ENCODE measurements around the gene PDZD4. TPM values are rescaled to one million over a fixed set of nuclear protein-coding genes. Genes with fewer than 3 reads are reported as not detected.

Gene PDZD4
- total and polyA plus RNA-seq, 5 experiments from 2014 or later, result 0.31 to 1.5 (median 0.53) TPM; not detected in 1

GRCh38 chrX:153812220-153812619 is 18.1 kb downstream of the PDZD4 start:
- Mint-ChIP-seq H3K4me3 (no peak overlapping the region), H3K4me1 (peaks cover 11 to 18% (median 15%) of the 10 kb centered on the region in 4 donors), H3K27me3 (no peaks in the 10 kb centered on the region), H3K9me3 (no peaks in the 10 kb centered on the region), H3K27ac (no peak overlapping the region), H3K36me3 (no peaks in the 10 kb centered on the region)
- POLR2A ChIA-PET, result no interaction called here
- ATAC-seq, result no peak
- DNase-seq, result no peak

DNA sequence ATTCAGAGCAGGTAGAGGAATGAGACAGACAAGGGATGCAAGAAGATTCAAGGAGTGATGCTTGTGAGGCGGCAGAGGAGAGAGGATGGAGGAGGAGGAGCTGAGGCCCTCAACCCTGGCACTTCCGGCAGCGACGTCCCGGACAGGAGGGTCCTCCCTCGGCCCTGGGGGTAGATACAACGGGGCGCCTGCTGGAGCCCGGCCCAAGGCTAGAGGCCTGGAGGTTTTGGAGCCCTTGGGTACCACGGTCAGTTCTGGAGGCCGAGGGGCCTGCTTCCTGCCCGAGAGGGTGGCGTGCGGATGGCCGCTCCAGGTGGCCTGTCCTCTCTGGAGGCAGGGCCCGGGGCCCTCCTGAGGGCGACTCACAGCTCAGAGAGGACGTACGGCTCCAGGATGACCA is 22.4 kb downstream of the PDZD4 start:
- no peaks in the 10 kb centered on the region for H3K9me3 Mint-ChIP-seq
- H3K4me1 Mint-ChIP-seq, result no peaks in the 10 kb centered on the region
- H3K27ac Mint-ChIP-seq, result no peak overlapping the region
- no peaks in the 10 kb centered on the region for H3K27me3 Mint-ChIP-seq
- no peak for DNase-seq
- POLR2A ChIA-PET, result no interaction called here
- ATAC-seq, result no peak
- H3K4me3 Mint-ChIP-seq, result no peak overlapping the region
- H3K36me3 Mint-ChIP-seq, result no peaks in the 10 kb centered on the region

DNA sequence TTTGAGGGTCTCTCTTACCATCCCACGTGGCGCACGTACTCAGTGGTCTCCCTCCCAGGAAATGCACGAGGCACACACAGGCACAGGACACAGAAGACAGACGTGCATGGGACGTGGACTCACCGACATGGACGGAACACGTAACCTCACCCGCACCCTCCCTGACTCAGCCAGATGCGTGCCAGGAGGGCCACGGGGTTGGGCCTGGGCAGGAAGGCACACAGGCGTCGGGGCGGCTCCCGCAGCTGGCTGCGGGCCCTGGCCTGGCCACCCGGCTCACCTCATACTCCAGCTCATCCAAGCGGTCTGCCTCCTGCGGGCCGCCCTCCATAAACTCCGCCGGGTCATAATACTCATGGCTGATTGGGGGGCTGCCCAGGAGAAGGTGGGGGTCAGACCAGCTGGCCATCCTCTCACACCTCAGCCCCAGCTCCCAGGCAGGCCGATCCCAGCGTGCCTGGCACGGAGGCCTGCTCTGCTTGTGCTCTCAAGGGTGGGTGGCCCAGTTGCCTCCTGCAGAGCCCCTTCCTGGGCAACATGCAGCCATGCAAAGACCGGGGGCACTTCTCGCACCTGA is 23.3 kb downstream of the PDZD4 start:
- no peaks in the 10 kb centered on the region for H3K36me3 Mint-ChIP-seq
- H3K9me3 Mint-ChIP-seq, result no peaks in the 10 kb centered on the region
- no peak overlapping the region for H3K4me3 Mint-ChIP-seq
- no peak for ATAC-seq
- H3K27me3 Mint-ChIP-seq, result no peaks in the 10 kb centered on the region
- DNase-seq, result no peak
- no peak overlapping the region for H3K27ac Mint-ChIP-seq
- POLR2A ChIA-PET, result no interaction called here
- peaks cover 0 to 3% (median 0%) of the 10 kb centered on the region in 4 donors for H3K4me1 Mint-ChIP-seq

GRCh38 chrX:153805436-153805835 is 24.9 kb downstream of the PDZD4 start:
- POLR2A ChIA-PET, result interaction anchor here (1.0 kb wide), 1 partner anchor 13 kb away, joined by 4 read pairs; no protein-coding TSS in a partner anchor
- ATAC-seq (no peak), DNase-seq (no peak)
- H3K4me3 Mint-ChIP-seq, result no peak overlapping the region
- H3K9me3 Mint-ChIP-seq, result no peaks in the 10 kb centered on the region
- H3K27ac Mint-ChIP-seq, result peak overlapping the region in 1 of 10 donors; percentile 12
- H3K4me1 Mint-ChIP-seq, result peaks cover 0 to 3% (median 0%) of the 10 kb centered on the region in 4 donors
- H3K36me3 Mint-ChIP-seq, result no peaks in the 10 kb centered on the region
- no peaks in the 10 kb centered on the region for H3K27me3 Mint-ChIP-seq

DNA sequence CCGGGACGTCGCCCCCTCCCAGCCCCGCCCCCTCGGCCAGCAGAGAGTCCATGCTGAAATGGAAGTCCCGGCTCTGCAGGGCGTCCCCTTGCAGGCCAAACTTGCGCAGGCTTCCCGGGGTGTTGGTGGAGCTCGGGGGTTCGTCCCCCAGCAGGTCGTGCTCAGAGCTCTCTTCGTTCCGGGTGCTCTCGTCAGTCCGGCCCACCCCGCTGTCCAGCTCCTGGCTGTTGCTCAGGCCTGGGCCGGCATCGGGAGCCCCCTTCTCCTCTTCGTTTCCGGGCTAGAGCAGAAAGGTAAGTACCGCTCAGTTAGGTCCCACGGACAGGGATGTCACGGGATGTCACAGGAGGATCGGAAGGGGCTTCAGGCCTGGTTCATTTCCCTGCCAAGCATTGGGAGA is 25.7 kb downstream of the PDZD4 start:
- POLR2A ChIA-PET, result no interaction called here
- H3K27me3 Mint-ChIP-seq, result no peaks in the 10 kb centered on the region
- peaks cover 0 to 3% (median 0%) of the 10 kb centered on the region in 4 donors for H3K4me1 Mint-ChIP-seq
- H3K4me3 Mint-ChIP-seq, result no peak overlapping the region
- no peak for DNase-seq
- no peak for ATAC-seq
- no peaks in the 10 kb centered on the region for H3K36me3 Mint-ChIP-seq
- H3K9me3 Mint-ChIP-seq, result no peaks in the 10 kb centered on the region
- H3K27ac Mint-ChIP-seq, result no peak overlapping the region

GRCh38 chrX:153804100-153804595 is 26.2 kb downstream of the PDZD4 start:
- ATAC-seq (no peak), DNase-seq (no peak)
- H3K27ac Mint-ChIP-seq, result no peak overlapping the region
- peaks cover 0 to 3% (median 0%) of the 10 kb centered on the region in 4 donors for H3K4me1 Mint-ChIP-seq
- H3K36me3 Mint-ChIP-seq, result no peaks in the 10 kb centered on the region
- no peaks in the 10 kb centered on the region for H3K27me3 Mint-ChIP-seq
- H3K9me3 Mint-ChIP-seq, result no peaks in the 10 kb centered on the region
- H3K4me3 Mint-ChIP-seq, result no peak overlapping the region
- POLR2A ChIA-PET, result no interaction called here

GRCh38 chrX:153803211-153804099 is 26.9 kb downstream of the PDZD4 start:
- no peak for ATAC-seq
- H3K9me3 Mint-ChIP-seq, result no peaks in the 10 kb centered on the region
- no peak overlapping the region for H3K27ac Mint-ChIP-seq
- peaks cover 0 to 4% (median 0%) of the 10 kb centered on the region in 3 donors for H3K36me3 Mint-ChIP-seq
- no peak for DNase-seq
- H3K4me1 Mint-ChIP-seq, result peaks cover 0 to 3% (median 0%) of the 10 kb centered on the region in 4 donors
- H3K27me3 Mint-ChIP-seq, result no peaks in the 10 kb centered on the region
- POLR2A ChIA-PET, result no interaction called here
- no peak overlapping the region for H3K4me3 Mint-ChIP-seq

DNA sequence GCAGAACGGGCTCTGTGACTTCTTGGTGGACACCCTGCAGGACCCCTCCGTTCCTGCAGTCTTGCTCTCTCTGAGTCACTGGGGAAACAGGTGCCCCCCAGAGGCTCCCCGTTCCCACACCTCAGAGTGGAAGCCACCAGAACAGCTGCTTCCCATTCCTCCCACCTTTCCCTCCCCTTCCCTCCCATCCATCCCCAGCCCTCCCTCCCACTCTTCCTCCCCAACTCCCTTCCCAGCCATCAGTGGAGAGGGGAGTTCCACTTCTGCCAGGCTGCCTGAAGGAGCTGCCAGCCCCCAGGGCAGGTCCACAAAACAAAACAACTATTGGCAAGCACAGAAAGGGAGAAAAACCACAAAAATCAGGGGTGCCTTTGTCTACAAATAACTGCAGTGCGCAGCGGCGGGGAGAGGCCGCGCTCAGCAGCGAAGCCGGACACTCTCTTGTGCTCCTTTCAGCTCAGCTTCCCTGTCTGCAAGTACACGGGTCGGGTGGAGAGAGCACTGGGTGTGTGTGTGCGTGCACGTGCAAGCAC is 27.8 kb downstream of the PDZD4 start:
- peak overlapping the region in 2 of 10 donors; percentile 36 to 40 for H3K27ac Mint-ChIP-seq
- ATAC-seq, result no peak

GRCh38 chrX:153801669-153802068 is 28.7 kb downstream of the PDZD4 start:
- peaks cover 0 to 5% (median 3%) of the 10 kb centered on the region in 4 donors for H3K4me1 Mint-ChIP-seq
- no peaks in the 10 kb centered on the region for H3K9me3 Mint-ChIP-seq
- POLR2A ChIA-PET, result no interaction called here
- H3K36me3 Mint-ChIP-seq, result peaks cover 0 to 11% (median 0%) of the 10 kb centered on the region in 3 donors
- H3K27ac Mint-ChIP-seq, result no peak overlapping the region
- no peak for DNase-seq
- H3K4me3 Mint-ChIP-seq, result no peak overlapping the region
- ATAC-seq, result no peak
- H3K27me3 Mint-ChIP-seq, result no peaks in the 10 kb centered on the region

More for the DNA sequence above, 27.8 kb downstream of the PDZD4 start:
- DNase-seq, result no peak
- Mint-ChIP-seq H3K27me3 (no peaks in the 10 kb centered on the region), H3K9me3 (no peaks in the 10 kb centered on the region), H3K36me3 (peaks cover 0 to 7% (median 0%) of the 10 kb centered on the region in 3 donors), H3K4me1 (peaks cover 0 to 3% (median under 1%) of the 10 kb centered on the region in 4 donors), H3K4me3 (no peak overlapping the region)
- POLR2A ChIA-PET, result no interaction called here

- ATAC-seq (no peak), DNase-seq (no peak)
- H3K9me3 Mint-ChIP-seq, result no peaks in the 10 kb centered on the region
- peaks cover 0 to 14% (median 12%) of the 10 kb centered on the region in 4 donors for H3K4me1 Mint-ChIP-seq
- H3K27ac Mint-ChIP-seq, result no peak overlapping the region
- no peak overlapping the region for H3K4me3 Mint-ChIP-seq
- POLR2A ChIA-PET, result no interaction called here
- H3K36me3 Mint-ChIP-seq, result peaks cover 0 to 14% (median 0%) of the 10 kb centered on the region in 3 donors
- H3K27me3 Mint-ChIP-seq, result no peaks in the 10 kb centered on the region
Observed at GRCh38 chrX:153800746-153801145, 29.6 kb downstream of the PDZD4 start.

DNA sequence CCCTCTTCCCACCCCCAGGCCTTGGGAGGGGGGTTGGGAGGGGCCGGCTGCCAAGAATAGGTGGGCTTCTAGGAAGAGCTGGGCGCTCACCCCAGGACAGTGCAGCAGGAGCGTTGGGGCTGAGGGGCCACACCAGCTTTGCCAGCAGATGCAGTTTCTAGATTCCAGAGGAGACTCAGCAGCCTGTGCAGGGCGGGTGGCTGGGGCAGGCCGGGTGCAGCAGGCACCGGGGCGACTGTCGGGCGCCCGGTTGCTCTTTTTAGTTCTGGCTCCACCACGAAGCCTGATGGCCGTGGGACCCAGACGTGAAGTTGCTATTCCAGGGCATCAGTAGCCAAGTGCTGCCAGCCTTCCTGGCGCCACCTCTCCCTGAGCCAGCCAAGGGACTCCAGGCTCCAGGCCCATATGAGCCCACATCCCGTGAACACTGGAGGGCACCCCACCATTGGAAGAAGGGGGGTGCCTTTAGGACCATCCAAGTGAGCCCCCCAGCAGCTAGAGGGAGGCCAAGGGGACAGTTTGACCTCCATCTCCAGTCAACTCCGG is 30.1 kb downstream of the PDZD4 start:
- DNase-seq (no peak), ATAC-seq (no peak)
- POLR2A ChIA-PET, result no interaction called here
- Mint-ChIP-seq H3K27me3 (no peaks in the 10 kb centered on the region), H3K27ac (no peak overlapping the region), H3K4me3 (no peak overlapping the region), H3K36me3 (peaks cover 0 to 14% (median 0%) of the 10 kb centered on the region in 3 donors), H3K9me3 (no peaks in the 10 kb centered on the region), H3K4me1 (peaks cover 0 to 17% (median 15%) of the 10 kb centered on the region in 4 donors)

DNA sequence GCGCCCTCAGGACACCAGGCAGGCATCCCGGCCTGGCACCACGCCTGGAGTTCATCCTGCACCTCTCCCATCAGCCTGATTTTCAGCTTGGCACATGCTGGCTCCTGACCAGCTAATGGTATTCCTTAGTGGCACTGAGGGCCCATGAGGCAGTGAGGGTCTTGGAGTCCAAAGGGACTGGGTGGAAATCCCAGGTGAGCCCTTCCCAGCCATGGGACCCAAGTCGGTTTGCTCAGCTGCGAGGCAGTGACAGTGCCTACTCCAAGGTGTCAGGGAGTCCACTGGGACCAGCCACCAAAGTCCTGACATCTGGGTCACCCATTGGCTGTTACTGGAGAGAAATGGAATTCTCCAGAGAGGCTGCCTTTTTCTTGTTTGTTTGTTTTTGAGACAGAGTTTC is 31.0 kb downstream of the PDZD4 start:
- H3K36me3 Mint-ChIP-seq, result peaks cover 0 to 14% (median 0%) of the 10 kb centered on the region in 3 donors
- H3K27me3 Mint-ChIP-seq, result no peaks in the 10 kb centered on the region
- H3K9me3 Mint-ChIP-seq, result no peaks in the 10 kb centered on the region
- no peak overlapping the region for H3K4me3 Mint-ChIP-seq
- DNase-seq (no peak), ATAC-seq (no peak)
- POLR2A ChIA-PET, result no interaction called here
- H3K4me1 Mint-ChIP-seq, result peaks cover 0 to 19% (median 16%) of the 10 kb centered on the region in 4 donors
- H3K27ac Mint-ChIP-seq, result no peak overlapping the region
